DND-41 (cell line): Measurements from ENCODE around the gene PTPRD.

Source experiments
- CTCF ChIP-seq: IDR thresholded peaks from 2 replicates; pipeline ENCODE4 v1.5.1; 2012; ENCODE audit warnings: borderline replicate concordance, low read length, moderate library complexity, mild to moderate bottlenecking; ENCODE audit not compliant: poor library complexity, severe bottlenecking; ENCODE audit errors: extremely low read depth
- EZH2 ChIP-seq: IDR thresholded peaks from 3 replicates; pipeline ENCODE4 v1.6.1; 2012; ENCODE audit warnings: borderline replicate concordance, low read depth, mild to moderate bottlenecking, moderate library complexity, low read length, inconsistent platforms; ENCODE audit not compliant: severe bottlenecking

GRCh38 chr9:8926461-8926860, 1686.3 kb downstream of the PTPRD start:
- TF ChIP-seq CTCF (no peak), EZH2 (no peak)
